HG03571 (cell line): ENCODE data around the gene RBM26.

ENCODE experiments used
- ATAC-seq: cut with Tn5 transposase; IDR thresholded peaks from one replicate; pipeline ENCODE4 v1.9.1; 2021; ENCODE audit not compliant: unreplicated experiment

The RBM26 gene

GRCh38 chr13:79423801-79424642, 18.0 kb upstream of the RBM26 start:
- ATAC-seq = peak; percentile 70

GRCh38 chr13:79423340-79423739, 17.3 kb upstream of the RBM26 start:
- ATAC-seq = no peak

GRCh38 chr13:79419365-79419764, 13.3 kb upstream of the RBM26 start:
- no peak for ATAC-seq

GRCh38 chr13:79417741-79418140, 11.7 kb upstream of the RBM26 start:
- no peak for ATAC-seq

- ATAC-seq = no peak
Observed at GRCh38 chr13:79413521-79413920, 7.5 kb upstream of the RBM26 start.

GRCh38 chr13:79409828-79410227, 3.8 kb upstream of the RBM26 start:
- ATAC-seq = no peak

GRCh38 chr13:79407349-79407979, 1.4 kb upstream of the RBM26 start:
- no peak for ATAC-seq

GRCh38 chr13:79406597-79406908, 498 bp upstream of the RBM26 start:
- ATAC-seq = peak; percentile 22

GRCh38 chr13:79405501-79405830, 589 bp downstream of the RBM26 start:
- ATAC-seq = peak; percentile 1

GRCh38 chr13:79404985-79405384, 1.1 kb downstream of the RBM26 start:
- no peak for ATAC-seq

- ATAC-seq = no peak
Observed at GRCh38 chr13:79404361-79404760, 1.7 kb downstream of the RBM26 start.

GRCh38 chr13:79403113-79403512, 2.9 kb downstream of the RBM26 start:
- no peak for ATAC-seq

GRCh38 chr13:79402679-79403078, 3.4 kb downstream of the RBM26 start:
- no peak for ATAC-seq

GRCh38 chr13:79402074-79402635, 3.9 kb downstream of the RBM26 start:
- ATAC-seq = no peak

- peak; percentile 35 for ATAC-seq
Observed at GRCh38 chr13:79401259-79402070, 4.6 kb downstream of the RBM26 start.

GRCh38 chr13:79398915-79399314, 7.1 kb downstream of the RBM26 start:
- ATAC-seq = no peak

- ATAC-seq = no peak
Observed at GRCh38 chr13:79398127-79398526, 7.9 kb downstream of the RBM26 start.

- no peak for ATAC-seq
Observed at GRCh38 chr13:79395881-79396280, 10.2 kb downstream of the RBM26 start.

- ATAC-seq = peak; percentile 86
Observed at GRCh38 chr13:79393564-79394249, 12.3 kb downstream of the RBM26 start.

GRCh38 chr13:79392882-79393563, 13.0 kb downstream of the RBM26 start:
- ATAC-seq = peak; percentile 37
